ENCODE measurements around the gene FNIP2. TPM values are rescaled to one million over a fixed set of nuclear protein-coding genes. Genes with fewer than 3 reads are reported as not detected.

The FNIP2 gene
- total RNA-seq, 2 donors from 2014 or later, result 26.7 to 38.2 TPM

DNA sequence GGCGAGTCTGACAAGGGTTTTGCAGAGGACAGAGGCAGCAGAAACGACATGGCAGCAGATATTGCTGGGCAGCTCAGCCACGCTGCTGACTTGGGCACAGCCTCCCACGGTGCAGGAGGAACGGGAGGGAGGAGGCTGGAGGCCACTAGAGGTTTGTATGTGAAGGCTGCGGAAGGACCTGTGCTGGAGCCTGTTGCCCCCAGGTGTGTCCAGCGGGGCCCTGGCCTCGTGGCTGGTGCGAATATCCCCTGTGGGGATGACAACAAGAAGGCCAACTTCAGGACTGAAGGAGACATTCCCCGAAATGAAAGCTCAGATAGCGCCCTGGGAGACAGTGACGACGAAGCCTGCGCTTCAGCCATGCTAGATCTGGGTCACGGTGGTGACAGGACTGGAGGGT is 100.2 kb downstream of the FNIP2 start:
- DNase-seq (no peak), ATAC-seq (no peak)
- whole genome bisulfite sequencing, 2 donors, result 91 to 93% methylated on average over 14 to 15 of the region's 15 CpGs
- Histone ChIP-seq H3K36me3 (replicated peaks in 1 of 2; ENCODE audit: insufficient read depth in 1 of 2, low read depth in 2 of 2) (peaks cover 0 to 14% of the 10 kb centered on the region in 2 donors), H3K4me3 (no peak overlapping the region), H3K4me1 (peaks cover 5% of the 10 kb centered on the region), H3K27ac (no peak overlapping the region), H3K9me3 (no peaks in the 10 kb centered on the region), H3K27me3 (no peaks in the 10 kb centered on the region)
- intact Hi-C loops (cut with DNase I), result no loop called here
- no peak for TF ChIP-seq CTCF (IDR thresholded peaks at IDR 0.05)
- TF ChIP-seq POLR2A (IDR thresholded peaks at IDR 0.05), result no peak

GRCh38 chr4:158869761-158870160 is 100.9 kb downstream of the FNIP2 start:
- ATAC-seq, result no peak
- H3K27ac ChIP-seq, result no peak overlapping the region
- no peaks in the 10 kb centered on the region for H3K27me3 ChIP-seq
- H3K36me3 ChIP-seq (replicated peaks in 1 of 2; ENCODE audit: insufficient read depth in 1 of 2, low read depth in 2 of 2), result peaks cover 0 to 14% of the 10 kb centered on the region in 2 donors
- intact Hi-C loops (cut with DNase I), result no loop called here
- 90 to 92% methylated on average over 7 of the region's 7 CpGs for WGBS, 2 donors
- H3K9me3 ChIP-seq, result no peaks in the 10 kb centered on the region
- no peak overlapping the region for H3K4me3 ChIP-seq
- no peak for DNase-seq
- no peak for TF ChIP-seq POLR2A (IDR thresholded peaks at IDR 0.05)
- no peak for TF ChIP-seq CTCF (IDR thresholded peaks at IDR 0.05)
- H3K4me1 ChIP-seq, result peaks cover 9% of the 10 kb centered on the region

DNA sequence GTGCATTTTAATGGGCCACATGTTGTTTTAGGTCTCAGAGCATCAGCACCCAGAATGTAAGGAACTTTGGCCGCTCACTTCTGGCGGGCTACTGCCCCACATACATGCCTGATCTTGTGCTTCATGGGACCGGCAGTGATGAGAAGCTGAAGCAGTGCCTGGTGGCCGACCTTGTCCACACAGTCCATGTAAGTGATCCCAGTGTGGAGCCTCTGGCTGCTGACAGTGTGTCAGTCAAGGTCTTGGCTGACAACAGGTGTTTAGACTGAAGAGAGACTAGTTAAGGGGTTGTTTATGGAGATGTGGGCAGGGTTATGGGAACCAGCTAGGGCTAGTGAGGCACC is 101.4 kb downstream of the FNIP2 start:
- Histone ChIP-seq H3K9me3 (no peaks in the 10 kb centered on the region), H3K4me3 (no peak overlapping the region), H3K27ac (no peak overlapping the region), H3K36me3 (replicated peaks in 1 of 2; ENCODE audit: insufficient read depth in 1 of 2, low read depth in 2 of 2) (peaks cover 0 to 14% of the 10 kb centered on the region in 2 donors), H3K27me3 (no peaks in the 10 kb centered on the region), H3K4me1 (peaks cover 14% of the 10 kb centered on the region)
- 74 to 87% methylated on average over 3 to 4 of the region's 4 CpGs for WGBS, 2 donors
- intact Hi-C loops (cut with DNase I), result no loop called here
- ATAC-seq (no peak), DNase-seq (no peak)
- TF ChIP-seq POLR2A (IDR thresholded peaks at IDR 0.05), result no peak
- no peak for TF ChIP-seq CTCF (IDR thresholded peaks at IDR 0.05)

DNA sequence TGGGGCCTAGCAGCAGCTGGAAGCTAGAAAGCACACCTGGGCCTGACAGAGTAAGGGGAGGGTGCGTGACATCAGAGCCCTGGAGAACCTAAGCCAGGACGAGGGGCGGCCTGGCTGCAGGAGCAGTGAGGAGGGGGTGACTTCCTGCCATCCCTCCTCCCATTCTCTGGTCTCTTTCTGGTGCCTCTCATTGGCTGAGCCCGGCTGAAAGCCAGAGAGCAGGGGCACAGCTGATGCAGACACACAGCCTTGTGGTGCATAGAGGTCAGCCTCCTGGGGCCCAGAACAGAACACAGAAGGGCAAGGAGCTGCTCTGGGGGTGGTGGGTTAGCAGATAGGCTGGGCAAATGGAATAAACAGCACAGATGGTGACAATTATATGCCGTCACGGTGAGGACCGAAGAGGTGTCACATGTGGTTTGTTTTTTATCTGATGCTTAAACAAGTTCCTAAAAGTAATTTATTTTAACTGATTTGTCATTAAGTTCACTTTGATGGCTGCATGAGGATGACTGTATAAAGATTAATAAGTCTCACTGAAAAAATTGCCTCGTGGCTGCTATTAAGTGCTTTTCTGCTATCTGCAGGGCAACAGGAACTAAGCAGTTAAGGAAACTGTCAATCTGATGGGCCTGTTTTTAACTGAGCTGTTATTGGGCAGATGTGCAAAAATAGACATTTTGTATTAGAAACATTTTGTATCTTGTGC is 102.0 kb downstream of the FNIP2 start:
- TF ChIP-seq CTCF (IDR thresholded peaks at IDR 0.05), result no peak
- no peak for TF ChIP-seq POLR2A (IDR thresholded peaks at IDR 0.05)

GRCh38 chr4:158871335-158871724 is 102.5 kb downstream of the FNIP2 start:
- no peak for DNase-seq
- intact Hi-C loops (cut with DNase I), result no loop called here

More for the DNA sequence above, 102.0 kb downstream of the FNIP2 start:
- H3K27ac ChIP-seq, result no peak overlapping the region
- no peaks in the 10 kb centered on the region for H3K9me3 ChIP-seq
- H3K4me3 ChIP-seq, result no peak overlapping the region
- intact Hi-C loops (cut with DNase I), result no loop called here
- H3K27me3 ChIP-seq, result no peaks in the 10 kb centered on the region
- peak; percentile 24 for ATAC-seq
- DNase-seq, result no peak
- H3K36me3 ChIP-seq (replicated peaks in 1 of 2; ENCODE audit: insufficient read depth in 1 of 2, low read depth in 2 of 2), result peaks cover 0 to 14% of the 10 kb centered on the region in 2 donors
- H3K4me1 ChIP-seq, result peaks cover 20% of the 10 kb centered on the region
- WGBS, 2 donors, result 66 to 84% methylated on average over 8 of the region's 8 CpGs

More at GRCh38 chr4:158871335-158871724, 102.5 kb downstream of the FNIP2 start:
- TF ChIP-seq CTCF (IDR thresholded peaks at IDR 0.05), result no peak
- TF ChIP-seq POLR2A (IDR thresholded peaks at IDR 0.05), result no peak
- no peaks in the 10 kb centered on the region for H3K27me3 ChIP-seq
- peaks cover 24% of the 10 kb centered on the region for H3K4me1 ChIP-seq
- ATAC-seq, result no peak
- H3K9me3 ChIP-seq, result no peaks in the 10 kb centered on the region
- H3K27ac ChIP-seq, result no peak overlapping the region
- H3K4me3 ChIP-seq, result no peak overlapping the region
- 42 to 44% methylated on average over 3 of the region's 3 CpGs for WGBS, 2 donors
- H3K36me3 ChIP-seq (replicated peaks in 1 of 2; ENCODE audit: insufficient read depth in 1 of 2, low read depth in 2 of 2), result peaks cover 0 to 14% of the 10 kb centered on the region in 2 donors
